SK-N-SH treated with all-trans-retinoic acid at 6 μM for 48 hours (cell line): ENCODE results near the gene UBR3.

Experiments
- GLIS3 ChIP-seq: fragments of 250-450 bp; sonication (Bioruptor Pico); IDR thresholded peaks from 2 replicates; pipeline ENCODE4 v1.5.0; 2020; ENCODE audit warnings: mild to moderate bottlenecking, moderate library complexity
- POU6F1 ChIP-seq: fragments of 250-450 bp; sonication (Bioruptor Pico); IDR thresholded peaks from 2 replicates; pipeline ENCODE4 v1.8.0; 2021; ENCODE audit warnings: low read depth, mild to moderate bottlenecking, moderate library complexity, borderline replicate concordance

- TF ChIP-seq GLIS3 (CRISPR knock-in tag) (no peak), POU6F1 (CRISPR knock-in tag) (no peak)
Measured at GRCh38 chr2:170113168-170113894, 286.1 kb downstream of the UBR3 start.
